Cardiac muscle cell (in vitro differentiated cells and primary cell): ENCODE data around the gene NOTCH3. TPM values are rescaled to one million over a fixed set of nuclear protein-coding genes. Genes with fewer than 3 reads are reported as not detected.

Experiments
- DNase-seq, 2 donors: peaks; one replicate each; pipeline versions ENCODE4 v3.0.0 to v3.0.0-alpha.2; 2010 to 2017; ENCODE audit warnings: low read depth in 1 of 2, low spot score in 1 of 2
- H3K27ac ChIP-seq: fragments of 200-600 bp; sonication (generic); 2 replicates; pipeline ENCODE4 v1.5.1; 2016
- H3K27me3 ChIP-seq: fragments of 200-600 bp; sonication (generic); 2 replicates; pipeline ENCODE4 v1.6.0; 2016; ENCODE audit warnings: control low read depth
- H3K36me3 ChIP-seq: fragments of 200-600 bp; sonication (generic); 2 replicates; pipeline ENCODE4 v1.5.1; 2016; ENCODE audit warnings: control low read depth
- H3K4me1 ChIP-seq: fragments of 200-600 bp; sonication (generic); 2 replicates; pipeline ENCODE4 v1.8.1; 2017; ENCODE audit warnings: low read depth, mild to moderate bottlenecking, mixed run types
- H3K4me3 ChIP-seq: fragments of 200-600 bp; sonication (generic); 2 replicates; pipeline ENCODE4 v1.5.1; 2016; ENCODE audit warnings: mild to moderate bottlenecking
- H3K9me3 ChIP-seq: fragments of 200-600 bp; sonication (generic); 2 replicates; pipeline ENCODE4 v1.5.1; 2017; ENCODE audit warnings: low read depth, mild to moderate bottlenecking, control low read depth
- CTCF ChIP-seq: IDR thresholded peaks from 2 replicates; pipeline ENCODE4 v1.5.1; 2012; ENCODE audit warnings: low read depth, mild to moderate bottlenecking, low read length
- polyA plus RNA-seq: library from polyadenylated mRNA; unstranded; fragments of >200 nt; fragmentation: Nextera tagmentation; extraction: Ambion mirVana; gene quantifications from 2 replicates; pipeline ENCODE4 v1.2.1, GENCODE V29; 2016
- total RNA-seq: library from RNA; depleted of rRNA; stranded (reverse); fragments of >200 nt; gene quantifications from 2 replicates; pipeline ENCODE4 v1.2.3, GENCODE V29; 2016

Gene NOTCH3
- total and polyA plus RNA-seq, 2 experiments from 2014 or later: 19.9 to 40.4 TPM

- peak in 1 of 2 donors; percentile 49 for DNase-seq
- no peaks in the 10 kb centered on the region for H3K27me3 ChIP-seq
- H3K27ac ChIP-seq: no peak overlapping the region
- no peaks in the 10 kb centered on the region for H3K4me1 ChIP-seq
- TF ChIP-seq CTCF: no peak
- H3K9me3 ChIP-seq: no peaks in the 10 kb centered on the region
- no peak overlapping the region for H3K4me3 ChIP-seq
- no peaks in the 10 kb centered on the region for H3K36me3 ChIP-seq
Measured at GRCh38 chr19:15197275-15197941, 3.4 kb downstream of the NOTCH3 start.

GRCh38 chr19:15196360-15197005, 4.3 kb downstream of the NOTCH3 start:
- no peaks in the 10 kb centered on the region for H3K27me3 ChIP-seq
- no peaks in the 10 kb centered on the region for H3K4me1 ChIP-seq
- peaks cover 3% of the 10 kb centered on the region for H3K36me3 ChIP-seq
- no peak for DNase-seq
- no peaks in the 10 kb centered on the region for H3K9me3 ChIP-seq
- peak overlapping the region; percentile 45 for H3K4me3 ChIP-seq
- TF ChIP-seq CTCF: no peak
- H3K27ac ChIP-seq: no peak overlapping the region

GRCh38 chr19:15195371-15196334, 5.1 kb downstream of the NOTCH3 start:
- Histone ChIP-seq H3K27ac (no peak overlapping the region), H3K4me1 (no peaks in the 10 kb centered on the region), H3K27me3 (no peaks in the 10 kb centered on the region), H3K9me3 (no peaks in the 10 kb centered on the region), H3K36me3 (peaks cover 9% of the 10 kb centered on the region), H3K4me3 (peak overlapping the region; percentile 45)
- peak; percentile 62 to 81 for DNase-seq
- TF ChIP-seq CTCF: peak; percentile 15

- Histone ChIP-seq H3K27ac (no peak overlapping the region), H3K36me3 (peaks cover 12% of the 10 kb centered on the region), H3K4me1 (no peaks in the 10 kb centered on the region), H3K27me3 (no peaks in the 10 kb centered on the region), H3K4me3 (peak overlapping the region; percentile 45), H3K9me3 (no peaks in the 10 kb centered on the region)
- TF ChIP-seq CTCF: no peak
- DNase-seq: peak in 1 of 2 donors; percentile 63
Measured at GRCh38 chr19:15194938-15195337, 5.9 kb downstream of the NOTCH3 start.

GRCh38 chr19:15191982-15192381, 8.8 kb downstream of the NOTCH3 start:
- Histone ChIP-seq H3K4me1 (no peaks in the 10 kb centered on the region), H3K27ac (no peak overlapping the region), H3K9me3 (no peaks in the 10 kb centered on the region), H3K4me3 (no peak overlapping the region), H3K36me3 (peaks cover 23% of the 10 kb centered on the region), H3K27me3 (no peaks in the 10 kb centered on the region)
- DNase-seq: no peak
- TF ChIP-seq CTCF: no peak
